Panc1 (cell line): ENCODE data around the gene TRNP1.

Source experiments
- CTCF ChIP-seq: fragments of 450-650 bp; IDR thresholded peaks from 2 replicates; pipeline ENCODE4 v1.5.1; 2017; ENCODE audit warnings: mild to moderate bottlenecking
- POLR2AphosphoS5 ChIP-seq: IDR thresholded peaks from 2 replicates; pipeline ENCODE4 v1.6.1; 2012; ENCODE audit warnings: mild to moderate bottlenecking, low read depth, low read length, moderate library complexity
- REST ChIP-seq, 2 experiments: IDR thresholded peaks; 2 replicates each; pipeline ENCODE4 v1.6.1; 2011 to 2012; ENCODE audit warnings: low read depth in 2 of 2, control low read depth in 1 of 2, low read length in 1 of 2, mild to moderate bottlenecking in 1 of 2, moderate library complexity in 1 of 2; ENCODE audit not compliant: insufficient read depth in 1 of 2
- TCF7L2 ChIP-seq: IDR thresholded peaks from 2 replicates; pipeline ENCODE4 v1.6.1; 2011; ENCODE audit warnings: mild to moderate bottlenecking, low read depth, low read length, inconsistent platforms

GRCh38 chr1:26965213-26965612 lies 28.3 kb upstream of the TRNP1 start:
- TF ChIP-seq REST (IDR thresholded peaks at IDR 0.05; ENCODE audit: insufficient read depth in 1 of 2, low read depth in 2 of 2, low read length in 1 of 2) (no peak), CTCF (no peak), POLR2AphosphoS5 (no peak), TCF7L2 (no peak)
